Measurements from ENCODE around the gene KRT73.

DNA sequence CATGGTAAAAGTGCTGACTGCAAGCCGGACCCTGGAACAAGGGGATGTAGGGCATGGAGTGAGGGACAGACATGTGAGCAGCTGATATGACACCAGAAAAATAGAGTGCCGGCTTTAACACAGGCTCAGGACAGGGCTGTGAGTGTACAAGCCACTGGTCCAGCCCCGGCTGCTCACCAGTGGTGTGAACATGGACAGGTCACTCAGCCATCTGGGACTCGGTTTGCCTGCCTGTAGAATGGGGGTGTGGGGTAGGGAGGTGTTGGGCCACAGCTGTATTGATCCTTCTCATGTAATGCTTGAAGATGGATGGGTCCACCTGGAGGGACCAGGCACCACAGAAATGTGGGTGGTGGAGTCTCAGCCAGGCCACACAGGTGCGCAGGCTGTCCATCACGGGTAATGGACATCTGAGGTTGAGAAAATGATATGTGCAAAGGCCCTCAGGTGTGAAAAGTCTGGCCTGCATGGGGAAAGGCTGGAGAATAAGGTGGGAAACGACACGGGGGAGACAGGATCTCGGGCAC lies 34.1 kb downstream of the KRT73 start:
- TF ChIP-seq, protein P1, sequence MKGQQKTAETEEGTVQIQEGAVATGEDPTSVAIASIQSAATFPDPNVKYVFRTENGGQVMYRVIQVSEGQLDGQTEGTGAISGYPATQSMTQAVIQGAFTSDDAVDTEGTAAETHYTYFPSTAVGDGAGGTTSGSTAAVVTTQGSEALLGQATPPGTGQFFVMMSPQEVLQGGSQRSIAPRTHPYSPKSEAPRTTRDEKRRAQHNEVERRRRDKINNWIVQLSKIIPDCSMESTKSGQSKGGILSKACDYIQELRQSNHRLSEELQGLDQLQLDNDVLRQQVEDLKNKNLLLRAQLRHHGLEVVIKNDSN (IDR thresholded peaks at IDR 0.05) = no peak
- TF ChIP-seq CEBPB (IDR thresholded peaks at IDR 0.05) (no peak), CREB1 (IDR thresholded peaks at IDR 0.05; ENCODE audit: low read depth) (no peak), TCF12 (IDR thresholded peaks at IDR 0.05; ENCODE audit: low read depth) (no peak), EP300 (IDR thresholded peaks at IDR 0.05; ENCODE audit: borderline replicate concordance) (no peak), EGR1 (IDR thresholded peaks at IDR 0.05) (no peak), TEAD4 (IDR thresholded peaks at IDR 0.05) (no peak), RAD21 (IDR thresholded peaks at IDR 0.05; ENCODE audit: low read depth) (no peak), YY1 (IDR thresholded peaks at IDR 0.05; ENCODE audit: low read depth) (no peak), NFIC (IDR thresholded peaks at IDR 0.05) (no peak)
- TF ChIP-seq, protein P2, sequence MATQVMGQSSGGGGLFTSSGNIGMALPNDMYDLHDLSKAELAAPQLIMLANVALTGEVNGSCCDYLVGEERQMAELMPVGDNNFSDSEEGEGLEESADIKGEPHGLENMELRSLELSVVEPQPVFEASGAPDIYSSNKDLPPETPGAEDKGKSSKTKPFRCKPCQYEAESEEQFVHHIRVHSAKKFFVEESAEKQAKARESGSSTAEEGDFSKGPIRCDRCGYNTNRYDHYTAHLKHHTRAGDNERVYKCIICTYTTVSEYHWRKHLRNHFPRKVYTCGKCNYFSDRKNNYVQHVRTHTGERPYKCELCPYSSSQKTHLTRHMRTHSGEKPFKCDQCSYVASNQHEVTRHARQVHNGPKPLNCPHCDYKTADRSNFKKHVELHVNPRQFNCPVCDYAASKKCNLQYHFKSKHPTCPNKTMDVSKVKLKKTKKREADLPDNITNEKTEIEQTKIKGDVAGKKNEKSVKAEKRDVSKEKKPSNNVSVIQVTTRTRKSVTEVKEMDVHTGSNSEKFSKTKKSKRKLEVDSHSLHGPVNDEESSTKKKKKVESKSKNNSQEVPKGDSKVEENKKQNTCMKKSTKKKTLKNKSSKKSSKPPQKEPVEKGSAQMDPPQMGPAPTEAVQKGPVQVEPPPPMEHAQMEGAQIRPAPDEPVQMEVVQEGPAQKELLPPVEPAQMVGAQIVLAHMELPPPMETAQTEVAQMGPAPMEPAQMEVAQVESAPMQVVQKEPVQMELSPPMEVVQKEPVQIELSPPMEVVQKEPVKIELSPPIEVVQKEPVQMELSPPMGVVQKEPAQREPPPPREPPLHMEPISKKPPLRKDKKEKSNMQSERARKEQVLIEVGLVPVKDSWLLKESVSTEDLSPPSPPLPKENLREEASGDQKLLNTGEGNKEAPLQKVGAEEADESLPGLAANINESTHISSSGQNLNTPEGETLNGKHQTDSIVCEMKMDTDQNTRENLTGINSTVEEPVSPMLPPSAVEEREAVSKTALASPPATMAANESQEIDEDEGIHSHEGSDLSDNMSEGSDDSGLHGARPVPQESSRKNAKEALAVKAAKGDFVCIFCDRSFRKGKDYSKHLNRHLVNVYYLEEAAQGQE (IDR thresholded peaks at IDR 0.05; ENCODE audit: low read depth) = no peak
- TF ChIP-seq, protein P3, sequence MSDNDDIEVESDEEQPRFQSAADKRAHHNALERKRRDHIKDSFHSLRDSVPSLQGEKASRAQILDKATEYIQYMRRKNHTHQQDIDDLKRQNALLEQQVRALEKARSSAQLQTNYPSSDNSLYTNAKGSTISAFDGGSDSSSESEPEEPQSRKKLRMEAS (IDR thresholded peaks at IDR 0.05) = no peak

Data from Ishikawa (cell line).